ENCODE measurements around the gene VOPP1. TPM values are rescaled to one million over a fixed set of nuclear protein-coding genes. Genes with fewer than 3 reads are reported as not detected.

VOPP1 gene
- total and polyA plus RNA-seq, 12 donors: 10.2 to 60.7 (median 35.5) TPM

GRCh38 chr7:55484834-55485233 is 87.5 kb downstream of the VOPP1 start:
- intact Hi-C loops (cut with DNase I): no loop called here
- H3K9me3 ChIP-seq (replicated peaks in 1 of 3): no peaks in the 10 kb centered on the region
- no peaks in the 10 kb centered on the region for H3K27me3 ChIP-seq
- H3K4me3 ChIP-seq: no peak overlapping the region
- H3K4me1 ChIP-seq (replicated peaks in 1 of 2): no peaks in the 10 kb centered on the region
- TF ChIP-seq, protein P1, sequence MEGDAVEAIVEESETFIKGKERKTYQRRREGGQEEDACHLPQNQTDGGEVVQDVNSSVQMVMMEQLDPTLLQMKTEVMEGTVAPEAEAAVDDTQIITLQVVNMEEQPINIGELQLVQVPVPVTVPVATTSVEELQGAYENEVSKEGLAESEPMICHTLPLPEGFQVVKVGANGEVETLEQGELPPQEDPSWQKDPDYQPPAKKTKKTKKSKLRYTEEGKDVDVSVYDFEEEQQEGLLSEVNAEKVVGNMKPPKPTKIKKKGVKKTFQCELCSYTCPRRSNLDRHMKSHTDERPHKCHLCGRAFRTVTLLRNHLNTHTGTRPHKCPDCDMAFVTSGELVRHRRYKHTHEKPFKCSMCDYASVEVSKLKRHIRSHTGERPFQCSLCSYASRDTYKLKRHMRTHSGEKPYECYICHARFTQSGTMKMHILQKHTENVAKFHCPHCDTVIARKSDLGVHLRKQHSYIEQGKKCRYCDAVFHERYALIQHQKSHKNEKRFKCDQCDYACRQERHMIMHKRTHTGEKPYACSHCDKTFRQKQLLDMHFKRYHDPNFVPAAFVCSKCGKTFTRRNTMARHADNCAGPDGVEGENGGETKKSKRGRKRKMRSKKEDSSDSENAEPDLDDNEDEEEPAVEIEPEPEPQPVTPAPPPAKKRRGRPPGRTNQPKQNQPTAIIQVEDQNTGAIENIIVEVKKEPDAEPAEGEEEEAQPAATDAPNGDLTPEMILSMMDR (IDR thresholded peaks at IDR 0.05): no peak
- no peak for TF ChIP-seq POLR2A (IDR thresholded peaks at IDR 0.05)
- H3K36me3 ChIP-seq (replicated peaks in 1 of 2): peaks cover 0 to 7% of the 10 kb centered on the region in 2 donors
- H3K27ac ChIP-seq: no peak overlapping the region
- 81 to 88% (median 86%) methylated on average over 6 of the region's 6 CpGs for WGBS, 4 donors
- no peak for DNase-seq

DNA sequence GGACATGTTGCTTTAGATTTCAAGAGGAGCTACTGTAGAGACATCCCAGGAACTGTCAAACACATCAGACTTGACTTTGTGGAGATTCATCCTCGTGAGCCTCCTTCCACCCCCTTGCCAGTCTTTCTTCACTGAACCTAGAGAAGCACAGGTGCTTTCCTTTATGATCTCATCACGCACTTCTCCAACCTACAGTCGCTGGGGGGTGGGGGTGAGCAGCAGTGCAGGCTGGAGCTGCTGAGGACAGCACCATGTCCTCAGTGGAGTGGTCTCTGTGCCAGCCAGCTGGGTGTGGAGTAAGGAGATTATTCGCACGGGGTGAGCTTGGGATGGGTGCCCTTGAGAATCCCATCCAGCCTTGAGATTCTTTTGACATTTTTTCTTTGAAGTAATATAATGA is 88.1 kb downstream of the VOPP1 start:
- TF ChIP-seq, protein P1 (IDR thresholded peaks at IDR 0.05): no peak
- no peak for TF ChIP-seq POLR2A (IDR thresholded peaks at IDR 0.05)
- H3K4me1 ChIP-seq (replicated peaks in 1 of 2): no peaks in the 10 kb centered on the region
- H3K27me3 ChIP-seq: no peaks in the 10 kb centered on the region
- H3K27ac ChIP-seq: no peak overlapping the region
- WGBS, 4 donors: 76 to 80% (median 79%) methylated on average over 5 of the region's 5 CpGs
- H3K4me3 ChIP-seq: no peak overlapping the region
- no peaks in the 10 kb centered on the region for H3K9me3 ChIP-seq (replicated peaks in 1 of 3)
- peaks cover 0 to 1% of the 10 kb centered on the region in 2 donors for H3K36me3 ChIP-seq (replicated peaks in 1 of 2)
- intact Hi-C loops (cut with DNase I): no loop called here
- no peak for DNase-seq

GRCh38 chr7:55483046-55483445 is 89.3 kb downstream of the VOPP1 start:
- no peak overlapping the region for H3K4me3 ChIP-seq
- H3K9me3 ChIP-seq (replicated peaks in 1 of 3): no peaks in the 10 kb centered on the region
- no peak for TF ChIP-seq POLR2A (IDR thresholded peaks at IDR 0.05)
- TF ChIP-seq, protein P1 (IDR thresholded peaks at IDR 0.05): no peak
- DNase-seq: peak in 2 of 7 donors; percentile 0 to 28
- intact Hi-C loops (cut with DNase I): no loop called here
- no peaks in the 10 kb centered on the region for H3K27me3 ChIP-seq
- WGBS, 4 donors: 90 to 98% (median 96%) methylated on average over 6 of the region's 6 CpGs
- no peaks in the 10 kb centered on the region for H3K36me3 ChIP-seq (replicated peaks in 1 of 2)
- H3K4me1 ChIP-seq (replicated peaks in 1 of 2): no peaks in the 10 kb centered on the region
- H3K27ac ChIP-seq: no peak overlapping the region

DNA sequence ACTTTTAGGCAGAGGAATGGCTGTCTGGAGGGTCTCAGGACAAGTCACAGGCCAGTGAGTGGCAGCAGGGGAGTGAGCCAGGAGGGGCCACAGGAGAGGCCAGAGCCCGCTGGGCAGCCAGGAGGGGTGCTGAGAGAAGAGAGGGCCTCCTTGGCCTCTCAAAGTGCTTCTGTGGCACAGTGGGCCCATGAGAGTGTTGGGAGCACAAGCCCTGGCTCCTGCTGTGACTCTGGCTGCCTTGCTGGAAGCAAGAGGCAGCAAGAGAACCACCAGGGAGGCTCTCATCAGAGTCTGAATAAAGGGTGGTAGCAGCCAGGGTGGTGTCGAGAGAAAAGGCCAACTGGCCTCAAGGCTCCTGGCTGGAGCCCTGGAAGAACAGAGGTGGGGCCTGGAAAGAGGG is 91.1 kb downstream of the VOPP1 start:
- no peaks in the 10 kb centered on the region for H3K36me3 ChIP-seq (replicated peaks in 1 of 2)
- DNase-seq: peak in 3 of 7 donors; percentile 7 to 29 (median 9)
- no peaks in the 10 kb centered on the region for H3K27me3 ChIP-seq
- TF ChIP-seq, protein P1 (IDR thresholded peaks at IDR 0.05): no peak
- TF ChIP-seq POLR2A (IDR thresholded peaks at IDR 0.05): no peak
- 93 to 100% (median 96%) methylated on average over 1 to 2 of the region's 2 CpGs for WGBS, 4 donors
- no peak overlapping the region for H3K27ac ChIP-seq
- no peaks in the 10 kb centered on the region for H3K4me1 ChIP-seq (replicated peaks in 1 of 2)
- H3K9me3 ChIP-seq (replicated peaks in 1 of 3): no peaks in the 10 kb centered on the region
- H3K4me3 ChIP-seq: no peak overlapping the region
- intact Hi-C loops (cut with DNase I): no loop called here
